SJCRH30 (cell line): ENCODE results near the gene RC3H1. TPM values are rescaled to one million over a fixed set of nuclear protein-coding genes. Genes with fewer than 3 reads are reported as not detected.
A peak's percentile ranks its signal among the peaks of the same experiment; 100 is the strongest.

ENCODE experiments used
- DNase-seq, 2 experiments: peaks; one replicate each; pipeline ENCODE4 v3.0.0-alpha.2; 2015 to 2020
- H3K27ac ChIP-seq: fragments of 250-450 bp; sonication (Bioruptor Pico); 2 replicates; pipeline ENCODE4 v1.5.1; 2020; ENCODE audit warnings: mild to moderate bottlenecking, moderate library complexity
- H3K27me3 ChIP-seq: fragments of 250-450 bp; sonication (Bioruptor Pico); 2 replicates; pipeline ENCODE4 v1.5.1; 2020; ENCODE audit warnings: mild to moderate bottlenecking, moderate library complexity
- H3K36me3 ChIP-seq: fragments of 250-450 bp; sonication (Bioruptor Pico); 2 replicates; pipeline ENCODE4 v1.5.1; 2020; ENCODE audit warnings: mild to moderate bottlenecking, moderate library complexity
- H3K4me1 ChIP-seq: fragments of 250-450 bp; sonication (Bioruptor Pico); 2 replicates; pipeline ENCODE4 v1.5.1; 2020; ENCODE audit warnings: mild to moderate bottlenecking, moderate library complexity
- H3K4me3 ChIP-seq: fragments of 250-450 bp; sonication (Bioruptor Pico); 2 replicates; pipeline ENCODE4 v1.5.1; 2020; ENCODE audit warnings: mild to moderate bottlenecking, moderate library complexity
- H3K9me3 ChIP-seq: fragments of 250-450 bp; sonication (Bioruptor Pico); replicated peaks from 2 replicates; pipeline ENCODE4 v1.5.1; 2020; ENCODE audit warnings: mild to moderate bottlenecking, moderate library complexity
- total RNA-seq: library from RNA; depleted of rRNA; stranded (reverse); fragments of >200 nt; shearing (Covaris generic); gene quantifications from 2 replicates; pipeline ENCODE4 v1.2.3, GENCODE V29; 2014

The RC3H1 gene
- total RNA-seq, 1 experiment from 2014 or later = 25.6 TPM

DNA sequence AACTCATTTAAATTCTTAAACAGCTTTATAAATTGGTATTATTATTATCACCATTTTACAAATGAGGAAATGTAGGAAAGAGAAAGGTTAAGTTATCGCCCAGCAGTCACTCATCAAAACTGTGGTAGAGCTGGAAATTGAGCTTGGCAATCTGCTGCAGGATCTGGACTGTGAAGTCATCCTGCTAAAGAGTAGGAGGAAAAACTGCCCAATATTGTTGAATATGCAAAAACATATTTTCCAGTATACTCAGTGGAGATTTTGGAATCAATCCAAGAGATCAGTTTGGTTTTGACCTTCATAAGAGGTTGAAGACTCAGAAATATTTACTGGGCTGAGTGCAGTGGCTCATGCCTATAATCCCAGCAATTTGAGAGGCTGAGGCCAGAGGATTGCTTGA lies 16.9 kb upstream of the RC3H1 start:
- Histone ChIP-seq H3K27me3 (no peaks in the 10 kb centered on the region), H3K36me3 (no peaks in the 10 kb centered on the region), H3K27ac (no peak overlapping the region), H3K4me1 (peaks cover 13% of the 10 kb centered on the region), H3K9me3 (no peaks in the 10 kb centered on the region), H3K4me3 (no peak overlapping the region)
- DNase-seq = no peak

DNA sequence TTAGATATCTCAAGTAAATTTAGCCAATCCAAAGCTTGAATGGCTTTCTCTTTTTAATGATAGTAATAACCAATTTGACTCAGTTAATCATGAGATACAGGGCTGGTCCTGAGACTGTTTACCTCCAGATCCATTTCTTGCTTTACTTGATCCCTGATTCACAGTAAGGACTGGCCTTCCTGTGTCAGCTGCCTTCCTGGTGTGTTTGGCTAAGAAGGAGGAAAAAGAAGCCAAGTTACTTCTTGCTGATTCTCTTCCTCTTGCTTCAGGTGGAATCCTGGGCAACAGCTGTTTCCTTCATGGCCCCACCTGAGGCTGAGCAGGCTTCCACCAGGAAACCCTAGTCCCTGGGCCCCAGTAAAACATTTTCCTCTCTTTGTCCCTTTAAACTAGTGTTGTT lies 14.6 kb upstream of the RC3H1 start:
- no peak overlapping the region for H3K4me3 ChIP-seq
- H3K36me3 ChIP-seq = no peaks in the 10 kb centered on the region
- DNase-seq = no peak
- peaks cover 24% of the 10 kb centered on the region for H3K4me1 ChIP-seq
- H3K27ac ChIP-seq = no peak overlapping the region
- H3K9me3 ChIP-seq = no peaks in the 10 kb centered on the region
- no peaks in the 10 kb centered on the region for H3K27me3 ChIP-seq

DNA sequence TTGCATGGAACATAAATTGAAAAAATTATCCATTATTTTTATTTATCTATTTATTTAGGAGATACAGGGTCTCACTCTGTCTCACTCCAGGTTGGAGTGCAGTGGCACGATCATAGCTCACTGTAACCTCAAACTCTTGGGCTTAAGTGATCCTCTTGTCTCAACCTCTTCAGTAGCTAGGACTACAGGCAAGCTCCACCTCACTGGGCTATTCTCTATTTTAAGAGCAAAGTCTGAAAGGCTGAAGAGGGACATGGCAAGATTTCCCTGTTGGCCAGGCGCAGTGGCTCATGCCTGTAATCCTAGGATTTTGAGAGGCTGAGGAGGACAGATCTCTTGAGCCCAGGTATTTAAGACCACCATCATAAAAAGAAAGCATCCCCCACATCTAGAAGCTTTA lies 14.0 kb upstream of the RC3H1 start:
- no peak overlapping the region for H3K27ac ChIP-seq
- H3K4me3 ChIP-seq = no peak overlapping the region
- no peaks in the 10 kb centered on the region for H3K27me3 ChIP-seq
- DNase-seq = no peak
- no peaks in the 10 kb centered on the region for H3K9me3 ChIP-seq
- H3K36me3 ChIP-seq = no peaks in the 10 kb centered on the region
- peaks cover 24% of the 10 kb centered on the region for H3K4me1 ChIP-seq

DNA sequence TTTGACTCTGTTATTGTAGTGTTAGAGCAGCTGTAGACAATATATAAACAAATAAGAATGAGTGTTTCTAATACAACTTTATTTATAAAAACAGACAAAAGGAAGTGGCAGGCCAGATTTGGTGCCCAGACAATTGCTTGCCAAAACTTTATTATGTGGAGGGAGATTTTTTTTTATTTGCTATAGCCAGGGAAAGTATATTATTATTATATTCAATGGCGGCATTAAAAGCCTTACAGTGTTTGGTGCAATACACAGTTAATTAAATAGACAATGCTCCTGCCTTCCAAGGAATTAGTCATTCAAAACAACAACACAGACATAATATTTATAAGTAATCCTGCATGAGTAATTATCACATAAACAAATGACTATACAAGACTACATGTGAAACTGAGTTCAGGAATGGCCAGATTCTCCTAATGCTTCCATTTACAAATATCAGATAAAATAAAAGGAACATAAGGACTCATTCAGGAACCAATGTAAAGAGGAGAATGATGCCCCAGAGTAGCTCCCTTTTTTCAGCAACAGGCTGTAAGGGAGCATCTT lies 10.6 kb upstream of the RC3H1 start:
- H3K27ac ChIP-seq = no peak overlapping the region
- no peaks in the 10 kb centered on the region for H3K27me3 ChIP-seq
- H3K4me1 ChIP-seq = peaks cover 16% of the 10 kb centered on the region
- no peaks in the 10 kb centered on the region for H3K36me3 ChIP-seq
- DNase-seq = no peak
- no peak overlapping the region for H3K4me3 ChIP-seq
- H3K9me3 ChIP-seq = no peaks in the 10 kb centered on the region

DNA sequence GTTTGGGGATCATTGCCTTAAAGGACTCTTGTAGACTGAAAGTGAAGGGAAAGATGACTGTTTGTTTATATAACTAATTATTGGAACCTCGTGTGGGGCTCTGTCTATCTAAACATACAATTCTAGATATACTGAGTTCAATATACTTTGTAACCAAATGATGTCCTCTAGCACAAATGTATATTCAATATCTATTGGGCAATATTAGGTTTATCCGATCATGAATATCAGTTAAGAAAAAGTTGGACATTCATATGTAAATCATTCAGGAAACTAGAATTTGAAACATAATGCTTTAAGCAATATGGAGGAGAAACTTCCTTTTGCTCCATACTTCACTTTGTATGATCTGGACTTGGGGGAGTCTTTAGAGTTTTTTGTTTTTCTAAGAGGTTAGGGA lies 8.9 kb upstream of the RC3H1 start:
- no peaks in the 10 kb centered on the region for H3K9me3 ChIP-seq
- H3K27ac ChIP-seq = no peak overlapping the region
- no peak overlapping the region for H3K4me3 ChIP-seq
- peaks cover 16% of the 10 kb centered on the region for H3K4me1 ChIP-seq
- no peaks in the 10 kb centered on the region for H3K27me3 ChIP-seq
- DNase-seq = no peak
- H3K36me3 ChIP-seq = no peaks in the 10 kb centered on the region

DNA sequence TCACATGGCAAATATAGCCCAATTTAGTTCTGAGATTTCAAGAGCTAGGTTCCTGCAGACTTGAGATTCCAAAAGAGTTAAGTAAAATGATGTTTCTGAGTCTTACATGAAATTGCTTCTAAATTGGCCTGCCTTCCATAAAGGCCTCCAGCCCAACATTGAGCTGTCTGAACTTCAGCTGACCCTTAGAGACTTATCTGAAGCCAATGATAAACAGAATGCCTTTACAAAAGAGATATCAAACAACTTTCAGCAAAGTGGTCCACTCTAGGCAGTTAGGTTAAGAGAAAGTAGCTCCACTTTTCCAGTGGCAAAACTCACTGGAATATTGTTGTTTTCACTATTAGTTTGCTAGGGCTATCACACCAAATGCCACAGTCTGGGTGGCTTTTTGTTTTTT lies 6.3 kb upstream of the RC3H1 start:
- Histone ChIP-seq H3K27me3 (no peaks in the 10 kb centered on the region), H3K4me3 (no peak overlapping the region), H3K27ac (no peak overlapping the region), H3K36me3 (no peaks in the 10 kb centered on the region), H3K9me3 (no peaks in the 10 kb centered on the region), H3K4me1 (peaks cover 16% of the 10 kb centered on the region)
- no peak for DNase-seq

DNA sequence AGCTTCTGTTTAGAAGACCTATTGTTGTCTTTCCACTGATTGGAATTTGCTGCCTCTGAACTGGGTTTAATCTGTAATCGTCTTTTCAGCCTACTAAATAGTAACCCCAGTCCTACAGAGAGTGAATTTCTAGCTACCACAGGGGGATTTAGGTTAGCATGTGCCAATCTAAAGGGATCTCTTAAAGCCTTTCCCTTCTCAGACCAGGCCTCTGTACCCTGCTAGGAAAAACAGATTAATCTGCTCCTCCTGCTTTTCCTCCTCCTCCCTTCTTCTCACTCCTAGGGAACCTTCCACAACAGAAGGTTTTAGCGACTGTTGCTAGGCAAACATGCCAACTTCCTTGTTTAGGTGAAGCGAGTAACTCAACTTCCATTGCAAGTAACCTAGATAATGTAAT lies 1.3 kb upstream of the RC3H1 start:
- H3K4me3 ChIP-seq = peak overlapping the region; percentile 92
- H3K36me3 ChIP-seq = no peaks in the 10 kb centered on the region
- H3K9me3 ChIP-seq = no peaks in the 10 kb centered on the region
- peak in 1 of 2 experiments; percentile 33 for DNase-seq
- H3K27me3 ChIP-seq = no peaks in the 10 kb centered on the region
- H3K4me1 ChIP-seq = peaks cover 4% of the 10 kb centered on the region; the same call in 1 of the 2 replicates
- H3K27ac ChIP-seq = no peak overlapping the region

DNA sequence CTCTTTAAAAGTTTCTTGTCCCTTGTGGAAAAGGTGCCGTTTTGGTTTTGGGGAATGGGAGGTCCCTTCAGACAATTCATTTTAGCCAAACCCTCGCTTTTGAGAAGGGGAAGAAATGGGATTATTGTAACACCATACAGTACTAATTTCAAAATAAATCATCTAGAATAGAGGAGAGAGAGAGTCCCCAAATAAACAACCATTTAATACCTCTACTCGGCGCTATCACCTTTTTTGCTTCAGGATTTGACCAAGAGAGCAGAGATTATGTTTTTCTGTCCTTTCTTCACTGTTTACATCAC lies 770 bp upstream of the RC3H1 start:
- peaks cover 4% of the 10 kb centered on the region; the same call in 1 of the 2 replicates for H3K4me1 ChIP-seq
- peak overlapping the region; percentile 90 for H3K27ac ChIP-seq
- H3K4me3 ChIP-seq = peak overlapping the region; percentile 92
- H3K9me3 ChIP-seq = no peaks in the 10 kb centered on the region
- no peak for DNase-seq
- H3K27me3 ChIP-seq = no peaks in the 10 kb centered on the region
- H3K36me3 ChIP-seq = no peaks in the 10 kb centered on the region

DNA sequence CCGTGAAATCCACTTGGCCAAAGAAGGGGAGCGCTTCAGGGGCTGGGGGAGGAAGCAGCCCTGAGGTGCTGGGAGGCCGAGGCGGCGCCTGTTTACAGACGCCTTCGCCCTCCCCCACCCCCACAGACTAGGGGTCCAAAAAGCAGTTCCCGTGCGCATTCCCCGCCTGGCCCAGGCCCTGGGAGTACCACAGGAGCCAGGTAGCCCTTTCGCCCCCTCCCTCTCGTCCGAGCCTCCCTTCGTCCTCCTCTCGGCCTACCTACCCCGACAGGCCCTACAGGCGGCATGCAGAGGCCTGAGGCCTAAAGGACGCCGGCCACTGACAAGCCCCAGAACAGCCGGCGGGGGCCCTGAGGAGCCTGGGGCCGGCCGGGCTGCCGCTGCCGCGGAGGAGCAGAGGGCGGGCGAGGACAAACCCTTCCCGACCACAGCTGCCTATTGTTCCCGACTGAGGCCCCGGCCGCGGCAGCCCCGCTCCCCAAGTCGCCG lies 522 bp downstream of the RC3H1 start:
- H3K27ac ChIP-seq = peak overlapping the region; percentile 90
- peak; percentile 66 to 72 for DNase-seq
- H3K27me3 ChIP-seq = no peaks in the 10 kb centered on the region
- peaks cover 4% of the 10 kb centered on the region; the same call in 1 of the 2 replicates for H3K4me1 ChIP-seq
- H3K4me3 ChIP-seq = peak overlapping the region; percentile 92
- H3K9me3 ChIP-seq = no peaks in the 10 kb centered on the region
- H3K36me3 ChIP-seq = no peaks in the 10 kb centered on the region

DNA sequence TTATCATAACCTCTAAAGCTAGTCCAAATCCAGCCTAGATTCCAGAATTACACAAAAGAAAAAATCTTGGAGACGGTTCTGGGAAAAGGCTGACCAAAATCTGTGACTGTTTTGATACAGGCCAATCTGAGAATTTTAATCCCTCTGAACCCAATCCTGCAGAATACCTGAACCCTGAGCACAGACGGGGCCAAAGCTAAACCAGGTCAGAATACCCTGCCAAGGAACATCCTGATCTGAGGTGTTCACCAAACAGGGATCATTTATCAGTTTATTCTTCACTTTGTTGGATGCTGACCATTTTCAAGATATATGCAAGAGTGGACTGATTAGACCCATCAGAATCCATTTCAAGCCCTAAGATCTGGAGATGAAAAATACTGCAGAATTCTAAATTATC lies 3.6 kb downstream of the RC3H1 start:
- H3K4me1 ChIP-seq = peaks cover 4% of the 10 kb centered on the region; the same call in 1 of the 2 replicates
- no peaks in the 10 kb centered on the region for H3K9me3 ChIP-seq
- no peak overlapping the region for H3K4me3 ChIP-seq
- DNase-seq = no peak
- H3K27ac ChIP-seq = no peak overlapping the region
- no peaks in the 10 kb centered on the region for H3K27me3 ChIP-seq
- H3K36me3 ChIP-seq = peaks cover 2% of the 10 kb centered on the region; the same call in 1 of the 2 replicates

DNA sequence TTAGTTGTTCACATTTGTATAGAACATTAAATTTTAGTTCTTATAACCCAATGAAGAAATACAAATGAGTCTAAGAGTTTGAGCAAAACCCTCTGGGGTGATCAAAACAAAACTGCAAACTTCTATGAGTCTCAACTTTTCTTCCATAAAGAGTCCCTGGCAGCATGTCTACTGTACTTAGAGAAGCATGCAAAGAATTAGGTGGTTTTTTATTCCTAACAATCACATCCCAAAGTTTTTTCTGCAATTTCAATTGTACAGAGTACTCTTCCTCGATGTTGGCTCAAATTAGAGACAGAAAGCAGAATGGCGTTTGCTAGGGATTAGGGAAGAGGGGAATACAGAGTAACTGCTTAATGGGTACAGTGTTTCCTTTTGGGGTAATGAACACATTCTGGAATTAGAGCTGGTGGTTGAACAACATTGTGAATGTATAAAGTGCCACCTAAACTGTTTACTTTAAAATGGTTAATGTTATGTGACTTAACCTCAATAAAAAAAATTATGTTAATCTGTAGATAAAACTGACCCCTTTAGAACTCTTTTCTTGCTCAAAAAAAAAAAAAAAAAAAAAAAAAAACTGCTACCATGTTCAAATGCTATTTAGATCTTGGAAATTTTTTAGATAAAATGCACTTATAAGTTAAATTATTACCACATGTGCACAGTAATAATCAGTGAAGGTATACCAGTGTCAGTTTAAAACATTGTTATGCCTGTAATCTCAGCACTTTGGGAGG lies 4.8 kb downstream of the RC3H1 start:
- Histone ChIP-seq H3K4me1 (peaks cover 4% of the 10 kb centered on the region; the same call in 1 of the 2 replicates), H3K9me3 (no peaks in the 10 kb centered on the region), H3K4me3 (no peak overlapping the region), H3K27ac (no peak overlapping the region), H3K36me3 (peaks cover 2% of the 10 kb centered on the region; the same call in 1 of the 2 replicates), H3K27me3 (no peaks in the 10 kb centered on the region)
- DNase-seq = no peak

DNA sequence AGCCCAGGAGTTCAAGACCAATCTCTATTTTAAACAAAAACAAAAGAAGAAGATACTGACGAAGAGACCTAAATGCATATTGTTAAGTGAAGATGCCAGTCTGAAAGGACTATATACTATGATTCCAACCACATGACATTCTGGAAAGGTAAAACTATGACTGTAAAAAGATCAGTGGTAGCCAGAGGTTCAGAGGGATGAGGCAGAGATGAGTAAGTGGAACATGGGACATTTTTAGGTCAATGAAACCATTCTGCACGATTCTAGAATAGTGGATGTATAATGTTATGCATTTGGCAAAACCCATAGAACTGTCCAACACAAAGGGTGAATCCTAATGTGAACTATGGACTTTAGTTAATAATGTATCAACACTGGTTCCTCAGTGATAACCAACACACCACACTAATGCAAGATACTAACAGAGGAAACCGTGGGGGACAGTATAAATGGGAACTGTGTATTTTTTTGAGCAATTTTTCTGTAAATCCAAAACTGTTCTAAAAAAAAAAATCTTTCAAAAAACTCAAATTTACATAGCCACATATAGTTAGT lies 8.2 kb downstream of the RC3H1 start:
- Histone ChIP-seq H3K4me3 (no peak overlapping the region), H3K36me3 (peaks cover 6% of the 10 kb centered on the region), H3K27me3 (no peaks in the 10 kb centered on the region), H3K4me1 (no peaks in the 10 kb centered on the region), H3K9me3 (no peaks in the 10 kb centered on the region), H3K27ac (no peak overlapping the region)
- DNase-seq = no peak

DNA sequence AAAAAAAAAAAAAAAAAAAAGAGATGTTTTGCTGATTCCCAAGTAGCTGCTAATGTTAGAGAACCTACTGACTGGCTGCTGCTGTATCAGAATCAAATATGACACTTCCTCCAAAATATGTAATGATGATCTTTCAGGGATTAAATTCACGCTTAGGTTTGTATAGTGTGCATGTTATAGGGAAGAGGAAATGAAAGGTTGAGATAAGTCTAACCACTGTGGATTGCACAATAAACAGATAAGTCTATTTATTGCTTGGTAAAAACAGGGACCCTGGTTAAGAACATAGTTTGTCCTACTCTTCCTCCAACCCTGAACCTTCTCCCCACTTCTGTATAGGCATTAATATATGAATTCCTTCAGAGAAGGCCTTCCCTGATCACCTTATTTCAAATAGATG lies 13.2 kb downstream of the RC3H1 start:
- no peak for DNase-seq
- H3K4me1 ChIP-seq = peaks cover 11% of the 10 kb centered on the region
- peaks cover 4% of the 10 kb centered on the region for H3K36me3 ChIP-seq
- H3K9me3 ChIP-seq = no peaks in the 10 kb centered on the region
- no peaks in the 10 kb centered on the region for H3K27me3 ChIP-seq
- H3K27ac ChIP-seq = no peak overlapping the region
- no peak overlapping the region for H3K4me3 ChIP-seq

DNA sequence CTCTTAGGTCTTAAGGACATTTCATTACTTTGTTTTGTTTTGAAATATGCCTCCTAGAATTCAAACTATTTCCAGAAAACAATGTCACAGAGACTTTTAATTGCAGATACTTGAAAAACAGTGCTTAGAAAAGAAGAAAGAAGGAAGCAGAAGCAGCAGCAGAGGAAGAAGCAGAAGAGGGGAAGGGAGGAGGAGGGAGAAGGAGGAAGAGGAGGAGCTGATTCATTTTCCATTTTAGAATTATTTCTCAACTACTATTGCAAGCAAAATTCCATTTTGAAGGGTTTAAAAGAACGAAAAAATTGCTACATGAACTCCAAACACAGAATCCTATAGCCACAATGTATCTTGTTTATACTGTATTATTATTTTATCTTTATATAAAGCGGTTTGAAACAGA lies 13.9 kb downstream of the RC3H1 start:
- H3K4me3 ChIP-seq = no peak overlapping the region
- H3K27me3 ChIP-seq = no peaks in the 10 kb centered on the region
- DNase-seq = no peak
- H3K36me3 ChIP-seq = peaks cover 4% of the 10 kb centered on the region
- no peak overlapping the region for H3K27ac ChIP-seq
- H3K9me3 ChIP-seq = no peaks in the 10 kb centered on the region
- H3K4me1 ChIP-seq = peaks cover 11% of the 10 kb centered on the region

DNA sequence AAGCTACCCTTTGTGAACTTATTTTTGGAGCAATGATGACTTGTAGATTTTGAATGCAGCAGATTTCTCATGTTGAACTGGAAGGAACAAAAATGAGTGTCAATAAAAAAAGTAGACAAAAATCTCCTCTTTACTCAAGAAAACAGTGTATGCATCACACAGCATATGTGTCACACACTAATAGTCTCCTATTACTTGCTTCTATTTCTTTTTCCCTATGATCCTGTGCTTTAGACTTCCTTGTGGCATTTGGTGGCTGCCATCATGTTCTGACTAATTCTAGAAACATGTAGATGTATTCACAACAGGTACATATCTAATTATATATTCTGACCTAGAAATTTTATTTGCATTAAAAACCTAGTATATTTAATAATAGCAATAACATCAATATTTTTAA lies 14.3 kb downstream of the RC3H1 start:
- H3K4me1 ChIP-seq = peaks cover 11% of the 10 kb centered on the region
- H3K36me3 ChIP-seq = peaks cover 4% of the 10 kb centered on the region
- H3K27ac ChIP-seq = no peak overlapping the region
- no peaks in the 10 kb centered on the region for H3K9me3 ChIP-seq
- H3K4me3 ChIP-seq = no peak overlapping the region
- no peaks in the 10 kb centered on the region for H3K27me3 ChIP-seq
- no peak for DNase-seq
